GM19372 (cell line): ENCODE data around the gene ASB3.
"Not testable (repeated sequence)": the region's sequence is repeated elsewhere in the genome, so short reads cannot be mapped to it uniquely, and the experiment has no call there.

Source experiments
- ATAC-seq: cut with Tn5 transposase; IDR thresholded peaks from one replicate; pipeline ENCODE4 v1.9.1; 2021; ENCODE audit warnings: mild to moderate bottlenecking, low read depth, moderate library complexity; ENCODE audit not compliant: unreplicated experiment

ASB3 gene

GRCh38 chr2:53667130-53667529 is 119.6 kb downstream of the ASB3 start:
- ATAC-seq, result not testable (repeated sequence)

GRCh38 chr2:53660886-53661285 is 125.9 kb downstream of the ASB3 start:
- ATAC-seq, result no peak

GRCh38 chr2:53658474-53658873 is 128.3 kb downstream of the ASB3 start:
- not testable (repeated sequence) for ATAC-seq

GRCh38 chr2:53655256-53655655 is 131.5 kb downstream of the ASB3 start:
- ATAC-seq, result no peak

- no peak for ATAC-seq
Measured at GRCh38 chr2:53654396-53654795, 132.4 kb downstream of the ASB3 start.

- ATAC-seq, result no peak
Measured at GRCh38 chr2:53652131-53652530, 134.6 kb downstream of the ASB3 start.

- no peak for ATAC-seq
Measured at GRCh38 chr2:53646788-53647187, 140.0 kb downstream of the ASB3 start.

- ATAC-seq, result no peak
Measured at GRCh38 chr2:53641290-53641689, 145.5 kb downstream of the ASB3 start.

- ATAC-seq, result no peak
Measured at GRCh38 chr2:53640466-53640865, 146.3 kb downstream of the ASB3 start.

- no peak for ATAC-seq
Measured at GRCh38 chr2:53636596-53636995, 150.2 kb downstream of the ASB3 start.

GRCh38 chr2:53636109-53636508 is 150.6 kb downstream of the ASB3 start:
- ATAC-seq, result no peak

GRCh38 chr2:53635694-53636093 is 151.1 kb downstream of the ASB3 start:
- no peak for ATAC-seq

GRCh38 chr2:53633441-53633840 is 153.3 kb downstream of the ASB3 start:
- no peak for ATAC-seq

- no peak for ATAC-seq
Measured at GRCh38 chr2:53632714-53633113, 154.0 kb downstream of the ASB3 start.

GRCh38 chr2:53632126-53632460 is 154.7 kb downstream of the ASB3 start:
- no peak for ATAC-seq

GRCh38 chr2:53631313-53632125 is 155.2 kb downstream of the ASB3 start:
- ATAC-seq, result no peak

GRCh38 chr2:53630026-53630606 is 156.6 kb downstream of the ASB3 start:
- no peak for ATAC-seq

GRCh38 chr2:53629501-53629900 is 157.3 kb downstream of the ASB3 start:
- no peak for ATAC-seq

GRCh38 chr2:53629001-53629400 is 157.8 kb downstream of the ASB3 start:
- no peak for ATAC-seq

GRCh38 chr2:53622141-53622540 is 164.6 kb downstream of the ASB3 start:
- no peak for ATAC-seq

- no peak for ATAC-seq
Measured at GRCh38 chr2:53620981-53621380, 165.8 kb downstream of the ASB3 start.
